GM12801 (cell line): Measurements from ENCODE around the gene KMT2E.

ENCODE experiments used
- TF ChIP-seq, protein P1 (sequence below): IDR thresholded peaks from one replicate; pipeline ENCODE4 v1.5.1; 2011; ENCODE audit warnings: control low read depth; ENCODE audit not compliant: insufficient read length; ENCODE audit errors: extremely low read depth

Gene KMT2E

GRCh38 chr7:104979167-104979841, 34.7 kb upstream of the KMT2E start:
- TF ChIP-seq, protein P1, sequence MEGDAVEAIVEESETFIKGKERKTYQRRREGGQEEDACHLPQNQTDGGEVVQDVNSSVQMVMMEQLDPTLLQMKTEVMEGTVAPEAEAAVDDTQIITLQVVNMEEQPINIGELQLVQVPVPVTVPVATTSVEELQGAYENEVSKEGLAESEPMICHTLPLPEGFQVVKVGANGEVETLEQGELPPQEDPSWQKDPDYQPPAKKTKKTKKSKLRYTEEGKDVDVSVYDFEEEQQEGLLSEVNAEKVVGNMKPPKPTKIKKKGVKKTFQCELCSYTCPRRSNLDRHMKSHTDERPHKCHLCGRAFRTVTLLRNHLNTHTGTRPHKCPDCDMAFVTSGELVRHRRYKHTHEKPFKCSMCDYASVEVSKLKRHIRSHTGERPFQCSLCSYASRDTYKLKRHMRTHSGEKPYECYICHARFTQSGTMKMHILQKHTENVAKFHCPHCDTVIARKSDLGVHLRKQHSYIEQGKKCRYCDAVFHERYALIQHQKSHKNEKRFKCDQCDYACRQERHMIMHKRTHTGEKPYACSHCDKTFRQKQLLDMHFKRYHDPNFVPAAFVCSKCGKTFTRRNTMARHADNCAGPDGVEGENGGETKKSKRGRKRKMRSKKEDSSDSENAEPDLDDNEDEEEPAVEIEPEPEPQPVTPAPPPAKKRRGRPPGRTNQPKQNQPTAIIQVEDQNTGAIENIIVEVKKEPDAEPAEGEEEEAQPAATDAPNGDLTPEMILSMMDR = no peak

GRCh38 chr7:104980440-104980839, 33.6 kb upstream of the KMT2E start:
- TF ChIP-seq, protein P1 = no peak

GRCh38 chr7:104980841-104981671, 32.9 kb upstream of the KMT2E start:
- TF ChIP-seq, protein P1 = no peak

DNA sequence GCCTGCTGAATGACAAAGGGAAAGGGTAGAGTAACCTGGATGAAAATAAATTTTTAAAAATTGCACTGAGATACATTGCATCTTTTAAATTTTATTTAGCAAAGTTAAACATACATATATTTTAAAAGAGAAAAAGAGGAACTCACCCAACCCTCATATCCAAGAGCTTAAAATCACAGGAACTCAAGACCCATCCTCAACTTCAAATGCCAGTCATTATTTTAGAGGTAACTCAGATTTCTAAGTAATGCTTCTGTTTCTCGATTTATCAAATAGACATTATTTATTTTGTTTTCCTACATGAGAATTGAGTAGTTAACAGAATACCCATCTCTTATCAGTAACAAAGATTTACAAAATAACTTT, 32.4 kb upstream of the KMT2E start:
- TF ChIP-seq, protein P1 = no peak

DNA sequence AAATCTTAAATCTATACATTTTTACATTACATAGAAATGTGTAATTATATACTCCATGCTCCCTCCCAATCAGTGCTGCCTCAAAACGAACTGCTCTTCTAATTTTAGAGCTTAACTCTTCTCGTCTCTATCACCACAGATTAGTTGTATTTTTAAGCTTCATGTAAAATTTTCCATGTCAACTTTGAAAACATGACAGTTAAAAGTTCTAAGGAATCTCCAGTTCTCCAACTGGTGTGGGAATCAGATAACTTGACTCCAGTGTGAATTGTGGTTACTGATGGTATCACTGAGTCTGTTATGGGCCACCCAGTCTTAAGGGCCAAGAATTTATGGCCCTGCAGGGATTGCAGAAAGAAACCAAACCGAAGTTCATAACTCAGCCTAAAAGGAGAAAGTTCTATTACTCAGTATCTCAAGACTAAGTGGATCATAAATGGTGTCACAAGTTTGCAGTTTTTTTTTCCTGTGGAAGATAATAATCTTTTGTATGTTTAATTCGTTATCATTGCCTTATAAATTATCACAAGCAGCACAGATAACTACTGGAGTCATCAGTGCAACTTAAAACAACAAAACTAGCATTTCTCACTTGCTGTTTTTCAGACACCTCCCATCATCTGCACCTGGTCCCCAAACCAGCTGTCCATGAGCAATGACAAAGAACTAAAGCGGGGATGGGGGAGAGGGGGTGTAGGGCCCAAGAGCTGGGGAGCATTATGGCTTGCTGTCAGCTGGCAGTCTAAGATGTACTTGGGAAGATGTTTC, 31.5 kb upstream of the KMT2E start:
- TF ChIP-seq, protein P1 = no peak

DNA sequence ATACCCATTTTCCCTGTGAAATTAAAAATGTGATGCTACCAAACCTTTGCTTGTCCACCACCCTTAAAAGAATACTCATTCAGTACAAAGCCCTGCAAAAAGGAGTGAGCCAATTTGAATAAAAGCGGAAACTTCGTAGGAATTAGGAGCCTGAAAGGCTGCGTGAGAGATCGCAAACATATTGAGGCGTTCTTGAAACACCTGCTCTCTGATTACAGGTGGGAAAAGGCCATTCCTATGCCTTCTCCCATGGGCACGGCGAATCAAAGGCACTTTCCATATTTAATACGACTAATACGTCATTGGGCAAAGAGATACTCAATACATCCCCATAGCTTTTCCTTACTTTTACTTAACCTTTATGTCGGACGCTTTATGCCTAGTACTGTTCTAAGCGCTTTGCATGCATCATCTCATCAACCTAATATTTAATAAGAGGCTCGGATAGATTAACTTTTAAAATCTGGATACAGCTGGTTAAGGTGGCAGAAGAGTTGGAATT, 30.9 kb upstream of the KMT2E start:
- TF ChIP-seq, protein P1 = no peak
